GM21381 (cell line): ENCODE data around the gene MKRN2OS.
"Not testable (repeated sequence)": the region's sequence is repeated elsewhere in the genome, so short reads cannot be mapped to it uniquely, and the experiment has no call there.

Source experiments
- ATAC-seq: cut with Tn5 transposase; IDR thresholded peaks from one replicate; pipeline ENCODE4 v1.9.1; 2021; ENCODE audit warnings: mild to moderate bottlenecking, moderate library complexity; ENCODE audit not compliant: unreplicated experiment

The MKRN2OS gene

GRCh38 chr3:12562451-12562850 lies 17.2 kb upstream of the MKRN2OS start:
- no peak for ATAC-seq

GRCh38 chr3:12561397-12561796 lies 16.1 kb upstream of the MKRN2OS start:
- no peak for ATAC-seq

- peak; percentile 33 for ATAC-seq
Observed at GRCh38 chr3:12560505-12561190, 15.3 kb upstream of the MKRN2OS start.

GRCh38 chr3:12559520-12559919 lies 14.2 kb upstream of the MKRN2OS start:
- ATAC-seq = no peak

- ATAC-seq = no peak
Observed at GRCh38 chr3:12558706-12559105, 13.4 kb upstream of the MKRN2OS start.

GRCh38 chr3:12557473-12558100 lies 12.3 kb upstream of the MKRN2OS start:
- ATAC-seq = no peak

GRCh38 chr3:12556690-12557472 lies 11.6 kb upstream of the MKRN2OS start, which contains the start of gene MKRN2:
Gene MKRN2 (plus strand): TSS chr3:12557087. CDS start chr3:12557151, 64 bp downstream.
- ATAC-seq = peak; percentile 85

- ATAC-seq = no peak
Observed at GRCh38 chr3:12556314-12556689, 11.0 kb upstream of the MKRN2OS start.

- ATAC-seq = no peak
Observed at GRCh38 chr3:12553921-12554391, 8.7 kb upstream of the MKRN2OS start.

GRCh38 chr3:12549971-12550760 lies 4.9 kb upstream of the MKRN2OS start:
- ATAC-seq = no peak

- ATAC-seq = no peak
Observed at GRCh38 chr3:12544652-12545472, 437 bp downstream of the MKRN2OS start.

- not testable (repeated sequence) for ATAC-seq
Observed at GRCh38 chr3:12543497-12543896, 1.8 kb downstream of the MKRN2OS start.

- ATAC-seq = no peak
Observed at GRCh38 chr3:12541625-12542024, 3.7 kb downstream of the MKRN2OS start.

- ATAC-seq = no peak
Observed at GRCh38 chr3:12536423-12536822, 8.9 kb downstream of the MKRN2OS start.

GRCh38 chr3:12532182-12532581 lies 13.1 kb downstream of the MKRN2OS start:
- no peak for ATAC-seq

- ATAC-seq = no peak
Observed at GRCh38 chr3:12527757-12528143, 17.5 kb downstream of the MKRN2OS start.

GRCh38 chr3:12522721-12523120 lies 22.6 kb downstream of the MKRN2OS start:
- no peak for ATAC-seq

- no peak for ATAC-seq
Observed at GRCh38 chr3:12521010-12521409, 24.3 kb downstream of the MKRN2OS start.

GRCh38 chr3:12518261-12519028 lies 26.9 kb downstream of the MKRN2OS start:
- ATAC-seq = no peak
